Ammon's horn (tissue), 1 donor: Measurements from ENCODE around the gene AGMAT.
A peak's percentile ranks its signal among the peaks of the same experiment; 100 is the strongest.

Source experiments
- DNase-seq: peaks from one replicate; pipeline ENCODE4 v3.0.0-alpha.2; 2016; ENCODE audit warnings: low spot score

AGMAT gene

GRCh38 chr1:15584489-15585363, at the start of gene AGMAT:
AGMAT (minus strand) TSS chr1:15585051; CDS start chr1:15584967, 84 bp downstream.
- no peak for DNase-seq

DNA sequence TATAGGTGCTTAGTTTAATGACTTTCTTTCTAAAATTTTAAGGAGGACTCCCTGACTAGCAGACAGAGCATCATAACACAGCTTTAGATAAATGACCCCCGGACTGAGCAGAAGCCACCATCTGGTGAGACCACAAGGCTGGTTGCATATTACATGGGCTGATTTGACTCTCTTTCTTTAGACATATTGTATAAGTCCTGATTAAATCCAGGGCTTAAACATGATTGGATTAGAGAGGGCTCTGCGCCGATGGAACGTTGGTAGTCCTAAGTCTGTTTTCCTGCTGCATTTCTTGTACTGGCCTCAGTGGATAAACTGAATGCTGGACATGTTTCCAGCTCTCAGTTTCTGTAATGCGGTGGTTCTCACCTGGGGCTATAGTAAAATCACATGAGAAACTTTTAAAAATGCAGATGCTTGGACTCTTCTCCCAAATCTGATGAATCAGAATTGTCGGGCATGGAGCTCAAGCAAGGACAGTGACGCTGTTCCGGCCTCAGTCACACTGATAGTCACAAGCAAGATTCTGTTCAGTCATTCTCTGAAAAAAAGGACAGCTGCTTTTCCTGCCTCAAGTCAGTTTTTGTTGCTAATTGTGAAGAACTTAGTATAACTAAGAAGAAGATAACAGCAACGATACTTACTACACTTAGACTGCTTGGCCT, 49.0 kb upstream of the AGMAT start:
- DNase-seq = no peak

- no peak for DNase-seq
Observed at GRCh38 chr1:15628003-15628402, 43.2 kb upstream of the AGMAT start.

GRCh38 chr1:15627343-15627988, 42.6 kb upstream of the AGMAT start:
- DNase-seq = no peak

DNA sequence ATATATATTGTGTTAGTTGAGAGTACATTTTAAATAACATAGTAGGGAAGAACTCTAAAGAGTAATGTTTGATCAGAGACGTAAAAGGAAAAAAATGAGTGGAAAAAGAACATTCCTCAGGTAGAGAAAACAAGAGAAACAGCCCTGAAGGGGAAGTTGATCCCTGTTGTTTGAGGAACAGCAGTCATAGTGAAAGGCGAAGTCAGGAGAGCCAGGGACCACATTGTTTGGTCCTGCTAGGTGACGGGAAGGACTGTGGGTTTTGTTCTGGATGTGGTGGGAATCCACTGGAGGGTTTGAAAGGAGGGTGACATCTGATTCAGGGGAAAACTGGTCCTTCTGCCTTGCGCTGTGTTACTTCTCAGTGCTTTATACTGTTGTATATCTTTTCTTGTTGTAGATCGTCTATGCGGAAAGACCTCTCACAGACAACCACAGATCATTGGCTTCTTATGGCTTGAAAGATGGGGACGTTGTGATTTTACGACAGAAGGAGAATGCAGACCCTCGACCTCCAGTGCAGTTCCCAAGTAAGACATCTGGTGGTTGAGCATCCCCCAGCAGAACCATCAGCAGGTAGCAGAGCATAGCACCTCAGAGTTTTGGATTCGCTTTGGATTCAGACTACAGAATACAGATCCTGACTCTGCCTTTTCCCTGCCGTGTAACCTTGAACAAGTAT, 41.6 kb upstream of the AGMAT start:
- peak; percentile 23 for DNase-seq

- no peak for DNase-seq
Observed at GRCh38 chr1:15625056-15625917, 40.4 kb upstream of the AGMAT start.

DNA sequence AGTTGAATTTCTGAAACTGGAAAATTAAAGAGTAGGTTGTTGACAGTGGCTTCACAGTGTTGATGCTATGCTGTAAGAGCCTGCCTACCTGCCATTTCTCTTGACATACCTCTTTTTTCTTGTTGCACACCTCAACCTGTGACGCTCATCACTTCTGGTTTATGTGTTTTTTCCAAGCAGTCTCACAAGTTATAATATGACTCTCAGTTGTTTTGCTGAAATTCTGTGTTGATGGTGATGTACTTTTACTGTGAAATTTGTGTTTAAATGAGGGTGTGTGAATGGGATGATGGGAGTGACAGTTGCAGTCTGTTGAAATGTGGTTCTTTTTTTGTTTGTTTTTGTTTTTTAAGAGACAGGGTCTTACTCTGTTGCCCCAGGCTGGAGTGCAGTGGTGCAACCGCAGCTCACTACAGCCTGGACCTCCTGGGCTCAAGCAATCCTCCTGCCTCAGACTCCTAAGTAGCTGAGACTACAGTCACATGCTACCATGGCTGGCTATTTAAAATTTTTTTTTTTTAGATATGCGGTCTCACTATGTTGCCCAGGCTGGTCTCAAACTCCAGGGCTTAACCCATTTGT, 39.4 kb upstream of the AGMAT start:
- DNase-seq = no peak

GRCh38 chr1:15623435-15623834, 38.6 kb upstream of the AGMAT start:
- DNase-seq = no peak

GRCh38 chr1:15622712-15623373, 38.0 kb upstream of the AGMAT start:
- DNase-seq = peak; percentile 23

DNA sequence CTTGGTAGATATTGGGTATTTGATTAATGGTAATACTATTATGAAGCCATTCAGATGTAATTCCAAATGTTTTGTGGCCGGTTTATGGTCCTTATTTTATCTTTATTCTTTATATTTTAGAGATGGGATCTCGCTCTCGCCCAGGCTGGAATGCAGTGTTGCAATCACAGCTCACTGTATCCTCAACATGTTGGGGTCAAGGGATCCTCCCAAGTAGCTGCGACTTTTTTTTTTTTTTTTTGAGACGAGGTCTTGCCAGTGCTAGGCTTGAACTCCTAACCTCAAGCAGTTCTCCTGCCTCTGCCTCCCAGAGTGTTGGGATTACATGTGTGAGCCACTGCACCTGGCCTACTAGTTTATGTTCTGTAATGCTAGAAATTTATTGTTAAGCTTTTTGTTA, 37.1 kb upstream of the AGMAT start:
- no peak for DNase-seq

DNA sequence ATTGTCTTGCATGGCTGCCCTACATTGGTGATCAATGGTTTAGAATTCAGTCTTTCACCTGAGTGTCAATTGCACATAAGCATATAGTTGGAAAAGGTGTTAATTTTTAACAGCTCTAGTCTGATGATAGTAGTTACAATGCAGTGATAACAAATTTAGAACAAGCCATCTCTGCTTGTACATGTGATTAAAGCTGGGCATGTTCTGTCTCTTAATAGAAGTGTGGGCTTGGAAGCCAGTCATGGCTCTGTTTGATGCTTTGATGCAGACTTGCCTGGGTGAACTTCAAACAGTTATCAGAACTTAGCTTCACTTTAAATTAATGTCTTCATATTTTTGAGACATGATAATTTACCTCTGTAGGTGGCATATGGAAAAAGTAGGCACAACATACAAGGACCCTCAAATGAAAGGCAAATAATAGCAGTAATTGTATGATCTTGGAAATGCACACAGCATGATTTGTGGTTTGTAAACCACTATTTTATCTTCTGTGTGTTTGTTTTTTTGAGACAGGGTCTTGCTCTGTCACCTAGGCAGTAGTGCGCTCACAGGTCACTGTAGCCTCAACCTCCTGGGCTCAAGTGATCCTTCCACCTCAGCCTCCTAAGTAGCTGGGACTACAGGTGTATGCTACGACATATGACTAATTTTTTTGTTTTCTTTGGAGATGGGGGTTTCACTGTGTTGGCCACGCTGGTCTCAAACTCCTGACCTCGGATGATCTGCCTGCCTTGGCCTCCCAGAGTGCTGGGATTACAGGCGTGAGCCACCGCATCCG, 36.2 kb upstream of the AGMAT start:
- no peak for DNase-seq

- no peak for DNase-seq
Observed at GRCh38 chr1:15620155-15620545, 35.3 kb upstream of the AGMAT start.

DNA sequence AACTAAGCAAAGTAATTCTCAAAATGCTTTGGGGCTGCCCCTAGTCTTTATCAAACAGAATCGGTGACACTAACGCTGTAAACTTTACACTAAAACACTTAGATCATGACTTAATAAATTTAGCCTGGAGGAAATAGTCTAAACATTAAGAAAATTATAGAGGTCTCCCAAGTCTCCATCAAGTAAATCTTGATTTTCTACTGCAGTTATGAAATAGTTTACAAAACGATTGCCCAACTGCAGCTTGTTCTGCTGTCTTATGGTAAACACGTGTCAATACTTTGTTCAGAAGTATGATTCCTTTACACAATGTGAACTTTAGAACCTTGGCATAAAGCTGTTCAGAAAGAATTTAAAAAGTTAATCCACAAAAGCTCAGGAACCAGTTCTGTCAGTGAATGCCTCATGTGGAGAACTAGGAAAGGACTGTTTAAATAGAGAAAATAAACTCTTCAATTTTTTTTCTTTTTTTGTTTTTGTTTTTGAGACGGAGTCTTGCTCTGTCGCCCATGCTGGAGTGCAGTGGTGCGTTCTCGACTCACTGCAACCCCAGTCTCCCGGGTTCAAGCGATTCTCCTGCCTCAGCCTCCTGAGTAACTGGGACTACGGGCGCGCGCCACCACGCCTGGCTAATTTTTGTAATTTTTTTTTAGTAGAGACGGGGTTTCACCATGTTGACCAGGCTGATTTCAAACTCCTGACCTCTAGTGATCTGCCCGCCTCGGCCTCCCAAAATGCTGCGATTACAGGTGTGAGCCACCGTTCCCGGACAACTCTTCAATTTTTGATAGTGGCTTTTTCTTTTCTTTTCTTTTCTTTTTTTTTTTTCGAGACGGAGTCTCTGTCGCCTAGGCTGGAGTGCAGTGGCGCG, 34.0 kb upstream of the AGMAT start:
- DNase-seq = no peak

GRCh38 chr1:15618077-15618654, 33.3 kb upstream of the AGMAT start:
- DNase-seq = no peak

GRCh38 chr1:15617173-15618076, 32.6 kb upstream of the AGMAT start, which contains the start of gene DDI2:
DDI2 (plus strand) TSS chr1:15617458; CDS start chr1:15617671, 213 bp downstream.
- peak; percentile 98 for DNase-seq

- DNase-seq = peak; percentile 30
Observed at GRCh38 chr1:15616373-15617172, 31.7 kb upstream of the AGMAT start.
